ENCODE data around the gene RAD23A. TPM values are rescaled to one million over a fixed set of nuclear protein-coding genes. Genes with fewer than 3 reads are reported as not detected.
A peak's percentile ranks its signal among the peaks of the same experiment; 100 is the strongest.

RAD23A gene
- total RNA-seq, 6 experiments from 2014 or later: 108 to 140 (median 129) TPM

DNA sequence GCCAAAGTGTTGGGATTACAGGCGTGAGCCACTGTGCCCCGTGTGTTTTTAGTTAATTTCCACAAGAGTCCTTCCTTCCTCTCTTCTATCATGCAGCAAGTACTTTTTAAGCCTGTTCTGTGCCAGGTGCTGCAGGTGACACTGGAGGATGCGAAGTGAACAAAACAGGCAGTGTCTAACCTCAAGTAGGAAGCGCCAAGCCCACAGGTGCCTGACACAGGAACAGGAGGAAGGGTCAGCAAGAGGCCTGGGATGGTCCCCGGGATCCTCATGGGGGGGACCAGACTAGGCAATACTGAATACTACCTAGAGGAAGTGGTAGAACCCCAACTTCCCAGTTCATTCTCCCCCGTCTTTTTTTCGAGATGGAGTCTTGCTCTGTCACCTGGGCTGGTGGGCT, 9.1 kb upstream of the RAD23A start:
- Mint-ChIP-seq H3K36me3 (ENCODE audit: low read depth) (peaks cover 37% of the 10 kb centered on the region), H3K27me3 (ENCODE audit: insufficient read depth) (peaks cover 8% of the 10 kb centered on the region), H3K4me3 (no peak overlapping the region)

DNA sequence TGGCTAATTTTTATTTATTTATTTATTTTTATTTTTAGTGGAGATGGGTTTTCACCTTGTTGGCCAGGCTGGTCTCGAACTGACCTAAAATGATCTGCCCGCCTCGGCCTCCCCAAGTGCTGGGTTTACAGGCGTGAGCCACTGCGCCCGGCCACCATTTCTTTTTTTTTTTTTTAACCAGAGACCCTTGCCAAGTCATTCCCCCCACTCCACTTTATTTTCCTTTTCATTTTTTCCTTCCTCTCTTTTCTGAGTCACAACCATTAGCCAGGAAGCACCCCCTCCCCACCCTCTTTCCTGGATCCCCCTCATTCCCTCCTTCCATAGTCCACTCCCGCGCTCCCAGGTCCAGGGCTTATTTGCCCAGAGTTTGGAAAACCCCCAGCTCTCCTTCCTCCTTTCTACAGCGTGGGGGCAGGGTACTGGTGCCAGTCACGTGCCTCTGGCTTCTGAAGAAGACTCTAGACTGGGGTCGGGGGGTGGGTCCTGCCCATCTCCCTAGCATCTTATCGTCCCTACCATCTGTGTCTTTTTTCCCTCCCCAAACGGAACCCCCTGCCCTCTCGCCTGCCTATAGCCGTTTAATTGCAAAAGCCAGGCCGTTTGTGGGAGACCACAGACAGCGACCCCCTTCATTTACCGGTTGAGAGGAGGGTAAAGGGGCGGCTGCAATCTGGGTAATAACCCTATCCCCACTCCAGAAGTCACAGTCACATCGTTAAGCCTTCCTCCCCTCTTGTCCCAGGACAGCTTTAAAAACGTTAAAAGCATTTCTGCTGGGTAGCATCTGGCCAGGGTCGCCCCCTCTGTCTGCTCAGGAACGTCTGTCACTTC, 8.4 kb upstream of the RAD23A start:
- H3K27me3 Mint-ChIP-seq (ENCODE audit: insufficient read depth): peaks cover 8% of the 10 kb centered on the region
- peaks cover 36% of the 10 kb centered on the region for H3K4me1 Mint-ChIP-seq (ENCODE audit: low read depth)
- H3K4me3 Mint-ChIP-seq: peak overlapping the region; percentile 99
- peaks cover 39% of the 10 kb centered on the region for H3K36me3 Mint-ChIP-seq (ENCODE audit: low read depth)
- TF ChIP-seq, protein P1, sequence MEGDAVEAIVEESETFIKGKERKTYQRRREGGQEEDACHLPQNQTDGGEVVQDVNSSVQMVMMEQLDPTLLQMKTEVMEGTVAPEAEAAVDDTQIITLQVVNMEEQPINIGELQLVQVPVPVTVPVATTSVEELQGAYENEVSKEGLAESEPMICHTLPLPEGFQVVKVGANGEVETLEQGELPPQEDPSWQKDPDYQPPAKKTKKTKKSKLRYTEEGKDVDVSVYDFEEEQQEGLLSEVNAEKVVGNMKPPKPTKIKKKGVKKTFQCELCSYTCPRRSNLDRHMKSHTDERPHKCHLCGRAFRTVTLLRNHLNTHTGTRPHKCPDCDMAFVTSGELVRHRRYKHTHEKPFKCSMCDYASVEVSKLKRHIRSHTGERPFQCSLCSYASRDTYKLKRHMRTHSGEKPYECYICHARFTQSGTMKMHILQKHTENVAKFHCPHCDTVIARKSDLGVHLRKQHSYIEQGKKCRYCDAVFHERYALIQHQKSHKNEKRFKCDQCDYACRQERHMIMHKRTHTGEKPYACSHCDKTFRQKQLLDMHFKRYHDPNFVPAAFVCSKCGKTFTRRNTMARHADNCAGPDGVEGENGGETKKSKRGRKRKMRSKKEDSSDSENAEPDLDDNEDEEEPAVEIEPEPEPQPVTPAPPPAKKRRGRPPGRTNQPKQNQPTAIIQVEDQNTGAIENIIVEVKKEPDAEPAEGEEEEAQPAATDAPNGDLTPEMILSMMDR (IDR thresholded peaks at IDR 0.05): no peak; the same call in 1 of the 2 replicates
- peak overlapping the region; percentile 92 for H3K27ac Mint-ChIP-seq
- H3K9me3 Mint-ChIP-seq: peaks cover 11% of the 10 kb centered on the region
- DNase-seq: no peak

More for the DNA sequence above, 9.1 kb upstream of the RAD23A start:
- H3K9me3 Mint-ChIP-seq: peaks cover 11% of the 10 kb centered on the region
- peaks cover 37% of the 10 kb centered on the region for H3K4me1 Mint-ChIP-seq (ENCODE audit: low read depth)
- no peak overlapping the region for H3K27ac Mint-ChIP-seq
- DNase-seq: no peak
- TF ChIP-seq, protein P1 (IDR thresholded peaks at IDR 0.05): no peak

DNA sequence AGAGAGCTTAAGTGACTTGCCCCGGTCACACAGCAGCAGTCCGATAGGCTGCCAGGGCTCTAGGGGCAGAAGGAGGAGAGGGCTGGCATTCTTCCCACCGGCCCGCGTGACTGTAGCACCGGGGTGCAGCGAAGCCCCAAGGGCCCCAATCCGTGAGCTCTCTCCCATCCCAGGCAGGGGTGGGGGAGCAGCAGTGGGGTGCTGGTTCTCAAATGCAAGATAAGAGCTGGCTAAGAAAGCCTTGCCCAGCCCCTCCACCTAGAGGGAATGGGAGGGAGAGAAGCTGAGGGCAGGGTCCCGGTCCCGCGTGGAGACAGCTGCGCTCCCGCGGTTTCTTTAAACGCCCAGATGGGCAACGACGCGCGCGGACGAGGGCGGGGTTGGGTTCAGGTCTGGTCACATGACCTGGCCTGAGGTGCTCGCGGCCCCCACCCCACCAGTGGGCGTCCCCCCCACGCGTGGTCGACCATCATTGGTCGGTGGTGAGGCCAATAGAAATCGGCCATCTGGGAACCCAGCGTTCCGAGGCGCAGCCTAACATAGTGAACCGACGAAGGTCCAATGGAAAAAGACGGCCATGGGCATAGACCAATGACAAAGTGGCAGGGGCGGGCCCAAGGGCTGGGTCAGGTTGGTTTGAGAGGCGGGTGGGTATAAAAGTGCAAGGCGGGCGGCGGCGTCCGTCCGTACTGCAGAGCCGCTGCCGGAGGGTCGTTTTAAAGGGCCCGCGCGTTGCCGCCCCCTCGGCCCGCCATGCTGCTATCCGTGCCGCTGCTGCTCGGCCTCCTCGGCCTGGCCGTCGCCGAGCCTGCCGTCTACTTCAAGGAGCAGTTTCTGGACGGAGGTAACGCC, 7.5 kb upstream of the RAD23A start, which contains the start of gene CALR:
CALR (plus strand) TSS at position 683 of the 852 bp plus-strand sequence; CDS start at position 754, 71 bp downstream.
- Mint-ChIP-seq H3K4me1 (ENCODE audit: low read depth) (peaks cover 34% of the 10 kb centered on the region), H3K27ac (peak within 1 kb of the TSS; percentile 92), H3K27me3 (ENCODE audit: insufficient read depth) (peaks cover 8% of the 10 kb centered on the region), H3K36me3 (ENCODE audit: low read depth) (peaks cover 36% of the 10 kb centered on the region), H3K4me3 (peak within 1 kb of the TSS; percentile 99), H3K9me3 (peaks cover 11% of the 10 kb centered on the region)
- peak; percentile 100 for DNase-seq
- TF ChIP-seq, protein P1 (IDR thresholded peaks at IDR 0.05): no peak

- Mint-ChIP-seq H3K36me3 (ENCODE audit: low read depth) (peaks cover 43% of the 10 kb centered on the region), H3K9me3 (peaks cover 11% of the 10 kb centered on the region), H3K4me1 (ENCODE audit: low read depth) (peaks cover 43% of the 10 kb centered on the region), H3K27ac (peak overlapping the region; percentile 92), H3K27me3 (ENCODE audit: insufficient read depth) (peaks cover 10% of the 10 kb centered on the region), H3K4me3 (peak overlapping the region; percentile 99)
- peak; percentile 25 for DNase-seq
- TF ChIP-seq, protein P1 (IDR thresholded peaks at IDR 0.05): peak; percentile 59
These were observed 6.7 kb upstream of the RAD23A start for GRCh38 chr19:12938779-12939601.

- Mint-ChIP-seq H3K27ac (peak overlapping the region; percentile 92), H3K4me3 (peak overlapping the region; percentile 99), H3K9me3 (peaks cover 11% of the 10 kb centered on the region), H3K27me3 (ENCODE audit: insufficient read depth) (peaks cover 10% of the 10 kb centered on the region), H3K4me1 (ENCODE audit: low read depth) (peaks cover 48% of the 10 kb centered on the region), H3K36me3 (ENCODE audit: low read depth) (peaks cover 52% of the 10 kb centered on the region)
- TF ChIP-seq, protein P1 (IDR thresholded peaks at IDR 0.05): no peak
- no peak for DNase-seq
These were observed 5.7 kb upstream of the RAD23A start for GRCh38 chr19:12939975-12940423.

Measured in HFFc6 (cell line).